Osteocyte (in vitro differentiated cells): ENCODE results near the gene UFD1. TPM values are rescaled to one million over a fixed set of nuclear protein-coding genes. Genes with fewer than 3 reads are reported as not detected.
A peak's percentile ranks its signal among the peaks of the same experiment; 100 is the strongest.
"Not testable (repeated sequence)": the region's sequence is repeated elsewhere in the genome, so short reads cannot be mapped to it uniquely, and the experiment has no call there.

Experiments
- DNase-seq: peaks from one replicate; pipeline ENCODE4 v3.0.0; 2021; ENCODE audit warnings: mixed read lengths; ENCODE audit not compliant: unreplicated experiment; ENCODE audit errors: extremely low spot score
- H3K27ac Mint-ChIP-seq: one replicate; pipeline ENCODE4 v1.8.0; 2021; ENCODE audit warnings: mild to moderate bottlenecking, mixed read lengths; ENCODE audit not compliant: unreplicated experiment
- H3K27me3 Mint-ChIP-seq: one replicate; pipeline ENCODE4 v1.8.0; 2021; ENCODE audit warnings: mixed read lengths; ENCODE audit not compliant: unreplicated experiment
- H3K36me3 Mint-ChIP-seq: one replicate; pipeline ENCODE4 v1.8.0; 2021; ENCODE audit warnings: mixed read lengths; ENCODE audit not compliant: unreplicated experiment
- H3K4me1 Mint-ChIP-seq: one replicate; pipeline ENCODE4 v1.8.0; 2021; ENCODE audit warnings: mixed read lengths; ENCODE audit not compliant: unreplicated experiment
- H3K4me3 Mint-ChIP-seq: one replicate; pipeline ENCODE4 v1.8.0; 2021; ENCODE audit warnings: mild to moderate bottlenecking, moderate library complexity, mixed read lengths; ENCODE audit not compliant: unreplicated experiment
- H3K9me3 Mint-ChIP-seq: one replicate; pipeline ENCODE4 v1.8.0; 2021; ENCODE audit warnings: mixed read lengths; ENCODE audit not compliant: unreplicated experiment
- total RNA-seq: library from RNA; stranded (reverse); gene quantifications from 2 replicates; pipeline ENCODE4 v1.2.1, GENCODE V29; 2021
- TF ChIP-seq, protein P1 (sequence below): fragments of 200-600 bp; sonication (generic); IDR thresholded peaks from 2 replicates; pipeline ENCODE4 v1.5.0; 2021; ENCODE audit warnings: antibody characterized with exemption, mild to moderate bottlenecking, moderate library complexity

Gene UFD1
- total RNA-seq, 1 donor from 2014 or later, result 72.5 TPM

GRCh38 chr22:19442166-19442565 is 36.8 kb downstream of the UFD1 start:
- peaks cover 12% of the 10 kb centered on the region for H3K36me3 Mint-ChIP-seq
- DNase-seq, result no peak
- no peak overlapping the region for H3K4me3 Mint-ChIP-seq
- TF ChIP-seq, protein P1, sequence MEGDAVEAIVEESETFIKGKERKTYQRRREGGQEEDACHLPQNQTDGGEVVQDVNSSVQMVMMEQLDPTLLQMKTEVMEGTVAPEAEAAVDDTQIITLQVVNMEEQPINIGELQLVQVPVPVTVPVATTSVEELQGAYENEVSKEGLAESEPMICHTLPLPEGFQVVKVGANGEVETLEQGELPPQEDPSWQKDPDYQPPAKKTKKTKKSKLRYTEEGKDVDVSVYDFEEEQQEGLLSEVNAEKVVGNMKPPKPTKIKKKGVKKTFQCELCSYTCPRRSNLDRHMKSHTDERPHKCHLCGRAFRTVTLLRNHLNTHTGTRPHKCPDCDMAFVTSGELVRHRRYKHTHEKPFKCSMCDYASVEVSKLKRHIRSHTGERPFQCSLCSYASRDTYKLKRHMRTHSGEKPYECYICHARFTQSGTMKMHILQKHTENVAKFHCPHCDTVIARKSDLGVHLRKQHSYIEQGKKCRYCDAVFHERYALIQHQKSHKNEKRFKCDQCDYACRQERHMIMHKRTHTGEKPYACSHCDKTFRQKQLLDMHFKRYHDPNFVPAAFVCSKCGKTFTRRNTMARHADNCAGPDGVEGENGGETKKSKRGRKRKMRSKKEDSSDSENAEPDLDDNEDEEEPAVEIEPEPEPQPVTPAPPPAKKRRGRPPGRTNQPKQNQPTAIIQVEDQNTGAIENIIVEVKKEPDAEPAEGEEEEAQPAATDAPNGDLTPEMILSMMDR, result no peak
- no peak overlapping the region for H3K27ac Mint-ChIP-seq
- H3K9me3 Mint-ChIP-seq, result no peaks in the 10 kb centered on the region
- H3K27me3 Mint-ChIP-seq, result no peaks in the 10 kb centered on the region
- H3K4me1 Mint-ChIP-seq, result peaks cover 17% of the 10 kb centered on the region

DNA sequence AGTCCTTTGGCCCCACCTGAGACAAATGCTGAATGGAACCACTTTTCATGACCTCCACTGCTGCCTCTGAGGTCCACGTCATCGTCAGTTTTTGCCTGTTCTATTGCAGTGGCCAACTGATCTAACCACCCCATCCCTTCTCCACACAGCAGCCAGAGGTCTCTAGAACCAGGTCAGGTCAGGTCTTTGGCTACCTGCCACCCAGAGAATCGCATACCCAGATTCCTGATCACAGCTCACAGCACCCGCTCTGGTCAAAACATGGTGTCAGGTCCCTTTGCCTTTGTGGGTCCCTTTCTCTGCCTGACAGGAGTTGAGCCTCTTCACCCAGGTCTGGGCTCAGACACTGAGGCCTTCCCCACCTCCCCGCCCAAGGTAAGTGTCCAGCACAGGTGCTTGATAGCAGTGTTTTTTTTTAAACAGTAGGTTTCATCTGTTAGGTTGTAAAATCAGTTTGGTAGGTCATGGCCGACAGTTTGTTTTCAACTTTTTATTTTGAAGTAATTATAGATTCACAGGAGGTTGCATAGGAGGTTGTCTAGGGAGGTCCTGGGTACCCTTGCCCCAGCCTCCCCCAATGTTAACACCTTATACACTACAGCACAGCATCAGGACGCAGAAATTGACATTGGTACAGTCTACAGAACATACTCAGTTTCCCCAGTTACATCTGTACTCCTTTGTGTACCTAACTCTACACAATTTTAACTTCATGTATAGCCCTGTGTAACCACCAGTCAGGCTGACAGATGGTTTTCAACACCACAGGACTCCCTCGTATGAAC is 38.4 kb downstream of the UFD1 start:
- no peak for DNase-seq
- no peaks in the 10 kb centered on the region for H3K27me3 Mint-ChIP-seq
- TF ChIP-seq, protein P1, result no peak
- peaks cover 6% of the 10 kb centered on the region for H3K4me1 Mint-ChIP-seq
- H3K36me3 Mint-ChIP-seq, result peaks cover 16% of the 10 kb centered on the region
- H3K27ac Mint-ChIP-seq, result no peak overlapping the region
- H3K9me3 Mint-ChIP-seq, result no peaks in the 10 kb centered on the region
- H3K4me3 Mint-ChIP-seq, result no peak overlapping the region

DNA sequence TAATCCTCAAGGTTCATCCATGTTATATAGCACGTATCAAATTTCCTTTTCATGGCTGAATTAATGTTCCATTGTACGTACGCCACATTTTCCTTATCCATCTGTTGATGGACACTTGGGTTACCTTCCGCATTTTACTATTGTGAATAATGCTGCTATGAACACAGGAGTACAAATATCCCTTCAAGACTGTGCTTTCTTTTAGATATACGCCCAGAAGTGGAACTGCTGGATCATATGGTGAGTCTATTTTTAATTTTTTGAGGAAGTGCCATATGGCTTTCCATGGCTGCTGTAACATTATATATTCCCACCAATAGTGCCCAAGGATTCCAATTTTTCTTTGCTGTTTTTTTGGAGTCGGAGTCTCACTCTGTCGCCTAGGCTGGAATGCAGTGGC is 40.7 kb downstream of the UFD1 start:
- TF ChIP-seq, protein P1, result no peak
- H3K4me3 Mint-ChIP-seq, result no peak overlapping the region
- no peaks in the 10 kb centered on the region for H3K9me3 Mint-ChIP-seq
- peak overlapping the region; percentile 11 for H3K27ac Mint-ChIP-seq
- no peaks in the 10 kb centered on the region for H3K27me3 Mint-ChIP-seq
- peaks cover 7% of the 10 kb centered on the region for H3K4me1 Mint-ChIP-seq
- H3K36me3 Mint-ChIP-seq, result peaks cover 20% of the 10 kb centered on the region
- no peak for DNase-seq

DNA sequence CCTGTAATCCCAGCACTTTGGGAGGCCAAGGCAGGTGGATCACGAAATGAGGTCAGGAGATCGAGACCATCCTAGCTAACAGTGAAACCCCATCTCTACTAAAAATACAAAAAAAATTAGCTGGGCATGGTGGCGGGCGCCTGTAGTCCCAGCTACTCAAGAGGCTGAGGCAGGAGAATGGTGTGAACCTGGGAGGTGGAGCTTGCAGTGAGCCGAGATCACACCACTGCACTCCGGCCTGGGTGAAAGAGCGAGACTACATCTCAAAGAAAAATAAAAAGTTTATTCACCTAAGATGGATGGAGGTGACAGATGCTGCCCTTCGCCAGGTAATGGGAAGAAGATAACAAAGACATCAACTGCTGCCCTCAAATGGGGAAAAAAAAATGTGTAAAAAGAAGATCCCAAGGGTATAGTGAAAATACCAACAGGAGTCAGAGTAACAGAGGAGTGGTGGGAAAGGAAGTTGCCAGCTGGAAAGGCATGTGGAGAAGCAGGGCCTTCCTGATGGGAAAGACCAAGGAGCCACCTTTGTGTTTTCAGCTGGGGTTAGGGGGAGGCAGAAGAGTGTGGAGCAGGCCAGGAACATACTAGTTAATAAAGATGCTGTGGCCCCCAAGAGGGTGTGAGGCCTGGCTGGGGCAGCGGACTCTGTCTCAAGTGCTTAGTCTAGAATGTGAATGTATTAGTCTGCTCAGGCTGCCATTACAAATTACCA is 42.4 kb downstream of the UFD1 start:
- peaks cover 17% of the 10 kb centered on the region for H3K36me3 Mint-ChIP-seq
- peak overlapping the region; percentile 12 for H3K27ac Mint-ChIP-seq
- not testable (repeated sequence) for H3K9me3 Mint-ChIP-seq, DNase-seq, H3K4me3 Mint-ChIP-seq, H3K27me3 Mint-ChIP-seq
- peaks cover 16% of the 10 kb centered on the region for H3K4me1 Mint-ChIP-seq

DNA sequence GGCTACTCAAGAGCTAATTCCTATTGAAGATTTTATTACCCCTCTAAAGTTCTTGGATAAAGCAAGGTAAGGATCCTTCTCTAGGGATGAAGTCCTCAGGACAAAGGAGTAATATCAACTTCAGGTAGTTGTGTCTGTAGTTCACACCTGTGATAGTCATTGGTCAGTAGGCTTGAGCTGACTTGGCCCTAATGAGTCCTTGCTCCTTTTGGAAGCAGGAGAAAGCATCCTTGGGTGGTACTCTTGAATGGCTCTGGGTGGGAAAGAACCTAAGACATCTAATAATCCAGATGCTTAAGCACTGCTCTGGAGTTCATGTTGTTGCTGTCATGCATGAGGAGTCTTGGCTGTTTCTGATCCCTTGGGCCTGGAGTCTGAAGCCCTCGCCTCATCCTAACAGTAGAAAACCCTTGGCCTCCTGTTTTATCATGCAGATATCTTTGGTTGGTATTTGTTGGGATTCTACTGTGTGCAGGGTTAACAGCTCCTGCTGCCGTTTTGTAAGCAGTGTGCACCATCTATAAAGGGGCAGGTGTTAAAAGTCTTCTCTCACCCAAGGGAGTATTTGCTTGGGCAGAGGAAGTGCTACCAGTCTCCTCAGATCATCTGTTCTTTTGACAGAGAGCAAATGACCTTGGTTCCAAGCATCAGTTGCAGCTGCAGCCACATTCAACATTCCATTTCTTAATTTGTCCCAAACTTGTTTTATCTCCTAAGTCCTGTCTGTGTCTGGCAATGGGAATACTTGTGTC is 44.0 kb downstream of the UFD1 start:
- Mint-ChIP-seq H3K4me3 (no peak overlapping the region), H3K4me1 (peaks cover 26% of the 10 kb centered on the region), H3K27me3 (no peaks in the 10 kb centered on the region), H3K27ac (no peak overlapping the region), H3K36me3 (peaks cover 14% of the 10 kb centered on the region), H3K9me3 (no peaks in the 10 kb centered on the region)
- TF ChIP-seq, protein P1, result no peak
- no peak for DNase-seq
